ENCODE data around the gene SNUPN. TPM values are rescaled to one million over a fixed set of nuclear protein-coding genes. Genes with fewer than 3 reads are reported as not detected.

SNUPN gene
- total and polyA plus RNA-seq, 2 of the 8 experiments (the other 6 are each of a cell fraction or from before 2014, with no cell fraction given), result 13.3 to 28.2 TPM

GRCh38 chr15:75646944-75647364 is 21.4 kb upstream of the SNUPN start:
- no peak for FAIRE-seq
- ChIA-PET CTCF (ENCODE audit: partially characterized antibody) (interaction anchor here (0.8 to 2.8 kb wide), 14 partner anchors 9 to 194 kb away, joined by 3 to 13 read pairs (median 4); no protein-coding TSS in a partner anchor), POLR2A (ENCODE audit: partially characterized antibody) (interaction anchor here (0.8 to 5.5 kb wide), 15 partner anchors 8 to 280 kb away, joined by 3 to 41 read pairs (median 5); partner anchors contain the start of genes IMP3, MAN2C1, PTPN9 and SIN3A)
- Histone ChIP-seq H3K27ac (ENCODE audit: low read depth, low read length) (no peak overlapping the region), H4K91ac (replicated peaks; ENCODE audit: insufficient read length, low read length) (peak overlapping the region; percentile 32), H3K4me2 (ENCODE audit: insufficient read depth in 1 of 2, low read depth in 2 of 2, low read length in 2 of 2) (peak overlapping the region; percentile 93 to 100), H3K14ac (ENCODE audit: insufficient read length) (peak overlapping the region; percentile 6), H3K27me3 (replicated peaks in 1 of 4; ENCODE audit: control insufficient read depth in 3 of 4, extremely low read depth in 1 of 4, insufficient read depth in 3 of 4, low read length in 3 of 4) (peaks cover 0 to 14% (median 10%) of the 10 kb centered on the region in 4 experiments; a peak in 6 of 7 replicates), H2AK5ac (ENCODE audit: low read depth, low read length) (peak overlapping the region; percentile 11; the same call in 1 of the 2 replicates), H3K23ac (ENCODE audit: insufficient read length) (no peak overlapping the region), H3K9ac (replicated peaks in 1 of 4; ENCODE audit: extremely low read depth in 1 of 4, low read depth in 3 of 4, low read length in 3 of 4) (peak overlapping the region in 3 of 4 experiments; percentile 75 to 90 (median 82); a peak in 5 of 7 replicates), H2BK20ac (ENCODE audit: low read length) (no peak overlapping the region), H3K56ac (replicated peaks; ENCODE audit: insufficient read length, low read depth, low read length) (peak overlapping the region; percentile 62), H3K4ac (replicated peaks; ENCODE audit: insufficient read length, low read depth, low read length) (no peak overlapping the region), H2AFZ (ENCODE audit: low read length) (peak overlapping the region; percentile 3; the same call in 1 of the 2 replicates), H2BK120ac (replicated peaks; ENCODE audit: low read depth, low read length) (no peak overlapping the region), H2BK5ac (ENCODE audit: low read depth, low read length) (0 out of 2 replicates have a peak overlapping the region, but pooled peaks have one; percentile 98), H3K23me2 (ENCODE audit: low read depth, low read length) (peaks cover 10% of the 10 kb centered on the region; the same call in 1 of the 2 replicates), H4K8ac (ENCODE audit: extremely low read depth, insufficient read depth, low read length) (peak overlapping the region; percentile 64), H3K4me1 (replicated peaks in 1 of 4; ENCODE audit: control insufficient read depth in 3 of 4, insufficient read depth in 4 of 4, low read length in 3 of 4) (peaks cover 9 to 25% (median 16%) of the 10 kb centered on the region in 4 experiments), H2BK12ac (ENCODE audit: low read depth, low read length) (peak overlapping the region; percentile 6; the same call in 1 of the 2 replicates), H3K79me1 (ENCODE audit: low read depth, low read length) (peaks cover 10% of the 10 kb centered on the region), H3K79me2 (ENCODE audit: control insufficient read depth in 1 of 2, insufficient read depth in 2 of 2, low read length in 2 of 2) (peaks cover 0 to 34% of the 10 kb centered on the region in 2 experiments; a peak in 3 of 4 replicates), H3K36me3 (ENCODE audit: control insufficient read depth in 2 of 4, insufficient read depth in 4 of 4, low read length in 3 of 4) (peaks cover 0 to 14% (median 0%) of the 10 kb centered on the region in 4 experiments; a peak in 3 of 8 replicates), H3K9me3 (ENCODE audit: insufficient read depth in 2 of 2, low read depth in 1 of 2, low read length in 1 of 2) (no peaks in the 10 kb centered on the region), H2BK15ac (ENCODE audit: low read length) (peak overlapping the region; percentile 7; the same call in 1 of the 2 replicates), H4K20me1 (replicated peaks in 1 of 2; ENCODE audit: control insufficient read depth in 1 of 2, insufficient read depth in 2 of 2, low read length in 2 of 2) (peaks cover 0 to 8% of the 10 kb centered on the region in 2 experiments), H4K5ac (ENCODE audit: insufficient read length, low read depth, low read length) (no peak overlapping the region), H3K18ac (ENCODE audit: extremely low read depth, low read length) (no peak overlapping the region), H3K4me3 (ENCODE audit: extremely low read depth in 1 of 4, insufficient read depth in 2 of 4, low read depth in 3 of 4, low read length in 4 of 4) (peak overlapping the region; percentile 63 to 90 (median 72))
- no peak for TF ChIP-seq TAF7 (optimal IDR thresholded peaks at IDR 0.05; ENCODE audit: borderline replicate concordance, low read depth, low read length)
- no peak for TF ChIP-seq SIN3A (conservative IDR thresholded peaks at IDR 0.05 in 1 of 2, IDR thresholded peaks at IDR 0.05 in 1 of 2; ENCODE audit: low read depth in 1 of 2, low read length in 2 of 2)
- peak; percentile 12 for TF ChIP-seq SAP30 (IDR thresholded peaks at IDR 0.05; ENCODE audit: insufficient read depth, insufficient replicate concordance, low read length)
- TF ChIP-seq ASH2L (IDR thresholded peaks at IDR 0.05; ENCODE audit: low read length), result no peak
- TF ChIP-seq EZH2 (IDR thresholded peaks at IDR 0.05; ENCODE audit: low read depth, low read length, severe bottlenecking), result peak; percentile 40
- TF ChIP-seq SUZ12 (IDR thresholded peaks at IDR 0.05; ENCODE audit: low read length), result peak; percentile 53; the same call in 1 of the 2 replicates
- TF ChIP-seq SP4 (IDR thresholded peaks at IDR 0.05; ENCODE audit: low read length), result no peak
- DNase-seq (ENCODE audit: low read depth in 1 of 2, low spot score in 2 of 2), result peak in 1 of 2 experiments; percentile 61
- 9% methylated on average over 19 of the region's 26 CpGs; no CpG with 5 or more reads in 1 of the 2 experiments for WGBS, 2 experiments (ENCODE audit: extremely low coverage in 1 of 2, insufficient coverage in 1 of 2, insufficient read length in 1 of 2, insufficient replicate concordance in 2 of 2, low coverage in 1 of 2, low lambda C conversion rate in 2 of 2, missing lambda C conversion rate in 1 of 2)

Data from H1 (cell line).